ENCODE data around the gene CRNKL1.

DNA sequence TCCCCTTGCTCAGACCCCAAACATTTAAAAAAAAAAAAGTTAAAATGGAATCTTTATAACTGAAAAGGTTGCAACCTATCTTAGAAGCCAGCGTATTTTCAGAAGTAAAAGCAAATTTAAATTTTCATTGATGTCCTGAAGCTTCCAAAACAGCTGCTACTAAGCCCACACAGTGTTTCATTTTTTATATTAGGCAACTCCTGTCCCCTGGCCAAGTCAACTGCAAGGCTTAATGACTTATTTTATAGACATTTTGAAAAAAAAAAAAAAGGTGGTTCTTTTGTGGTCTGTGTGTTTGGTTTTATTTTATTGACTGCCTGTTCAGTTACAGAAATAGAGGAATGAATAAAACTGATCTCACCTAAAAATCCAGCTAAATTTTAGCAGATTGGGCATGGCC is 13.1 kb upstream of the CRNKL1 start:
- TF ChIP-seq, protein P1, sequence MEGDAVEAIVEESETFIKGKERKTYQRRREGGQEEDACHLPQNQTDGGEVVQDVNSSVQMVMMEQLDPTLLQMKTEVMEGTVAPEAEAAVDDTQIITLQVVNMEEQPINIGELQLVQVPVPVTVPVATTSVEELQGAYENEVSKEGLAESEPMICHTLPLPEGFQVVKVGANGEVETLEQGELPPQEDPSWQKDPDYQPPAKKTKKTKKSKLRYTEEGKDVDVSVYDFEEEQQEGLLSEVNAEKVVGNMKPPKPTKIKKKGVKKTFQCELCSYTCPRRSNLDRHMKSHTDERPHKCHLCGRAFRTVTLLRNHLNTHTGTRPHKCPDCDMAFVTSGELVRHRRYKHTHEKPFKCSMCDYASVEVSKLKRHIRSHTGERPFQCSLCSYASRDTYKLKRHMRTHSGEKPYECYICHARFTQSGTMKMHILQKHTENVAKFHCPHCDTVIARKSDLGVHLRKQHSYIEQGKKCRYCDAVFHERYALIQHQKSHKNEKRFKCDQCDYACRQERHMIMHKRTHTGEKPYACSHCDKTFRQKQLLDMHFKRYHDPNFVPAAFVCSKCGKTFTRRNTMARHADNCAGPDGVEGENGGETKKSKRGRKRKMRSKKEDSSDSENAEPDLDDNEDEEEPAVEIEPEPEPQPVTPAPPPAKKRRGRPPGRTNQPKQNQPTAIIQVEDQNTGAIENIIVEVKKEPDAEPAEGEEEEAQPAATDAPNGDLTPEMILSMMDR (IDR thresholded peaks at IDR 0.05; ENCODE audit: extremely low read depth in 1 of 2, insufficient read depth in 1 of 2, low read depth in 1 of 2, low read length in 2 of 2) = no peak
- no peak for TF ChIP-seq EZH2 (IDR thresholded peaks at IDR 0.05; ENCODE audit: borderline replicate concordance, low read depth, low read length, severe bottlenecking)

Data from endothelial cell of umbilical vein (primary cell).